Hypothalamus (tissue), 51 donors: Measurements from ENCODE around the gene KCNIP1.

ENCODE experiments used
- DNase-seq, 51 donors: peaks; one replicate each; lab custom pipeline; 2025; lab: John Stamatoyannopoulos, UW

The KCNIP1 gene

DNA sequence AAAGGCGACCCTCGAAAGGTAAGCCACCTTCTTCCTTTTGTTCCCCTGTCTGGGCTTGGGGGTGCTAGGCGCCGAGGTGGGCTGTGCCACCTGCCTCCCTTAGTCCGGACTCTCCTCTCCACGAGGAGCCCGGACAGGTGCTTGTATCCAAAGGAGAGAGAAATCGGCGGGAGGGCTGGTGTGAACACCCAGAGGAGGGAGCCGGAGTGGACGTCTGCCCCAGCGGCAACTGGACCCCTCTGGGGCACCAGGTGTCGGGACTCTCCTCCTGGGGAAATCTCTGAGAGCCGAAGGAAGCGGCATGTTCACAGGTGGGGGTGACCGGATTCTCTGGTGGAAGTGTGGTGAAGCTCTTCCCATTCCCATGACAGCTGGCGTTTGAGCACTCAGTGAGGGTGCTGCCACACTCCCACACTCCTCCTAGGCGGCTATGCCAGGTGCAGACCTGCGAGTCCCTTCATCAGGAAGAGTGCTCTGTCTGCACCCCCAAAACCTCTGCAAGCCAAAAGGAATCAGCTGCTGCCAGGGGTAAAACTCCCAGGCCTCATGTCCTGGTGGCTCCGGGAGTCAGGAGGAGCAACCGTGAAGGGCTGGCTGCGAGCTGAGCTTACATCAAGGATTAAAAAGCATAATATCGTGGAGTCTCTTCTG is 921 bp downstream of the KCNIP1 start:
- DNase-seq: peak in 6 of 51 donors; percentile 5 to 57 (median 16)

GRCh38 chr5:170508036-170508435 is 4.2 kb downstream of the KCNIP1 start:
- DNase-seq: no peak

GRCh38 chr5:170508660-170509347 is 5.0 kb downstream of the KCNIP1 start:
- no peak for DNase-seq

DNA sequence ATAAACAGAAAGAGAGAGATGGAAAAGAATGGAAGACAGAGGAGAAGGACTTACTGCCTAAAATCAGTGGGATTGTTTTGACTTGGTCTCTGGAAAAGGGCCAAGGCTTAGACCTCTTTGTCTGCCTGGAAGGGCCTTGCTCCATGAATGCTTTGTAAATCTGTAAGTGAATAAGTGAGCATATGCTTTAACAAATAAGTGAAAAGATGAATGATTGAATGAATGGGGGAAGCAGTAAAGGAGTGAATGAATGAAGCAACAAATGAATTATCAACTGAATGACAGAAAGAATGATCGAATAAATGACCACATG is 5.5 kb downstream of the KCNIP1 start:
- no peak for DNase-seq

GRCh38 chr5:170510126-170510525 is 6.3 kb downstream of the KCNIP1 start:
- no peak for DNase-seq

- DNase-seq: no peak
Observed at GRCh38 chr5:170510559-170510958, 6.7 kb downstream of the KCNIP1 start.

- no peak for DNase-seq
Observed at GRCh38 chr5:170511551-170512258, 7.9 kb downstream of the KCNIP1 start.

DNA sequence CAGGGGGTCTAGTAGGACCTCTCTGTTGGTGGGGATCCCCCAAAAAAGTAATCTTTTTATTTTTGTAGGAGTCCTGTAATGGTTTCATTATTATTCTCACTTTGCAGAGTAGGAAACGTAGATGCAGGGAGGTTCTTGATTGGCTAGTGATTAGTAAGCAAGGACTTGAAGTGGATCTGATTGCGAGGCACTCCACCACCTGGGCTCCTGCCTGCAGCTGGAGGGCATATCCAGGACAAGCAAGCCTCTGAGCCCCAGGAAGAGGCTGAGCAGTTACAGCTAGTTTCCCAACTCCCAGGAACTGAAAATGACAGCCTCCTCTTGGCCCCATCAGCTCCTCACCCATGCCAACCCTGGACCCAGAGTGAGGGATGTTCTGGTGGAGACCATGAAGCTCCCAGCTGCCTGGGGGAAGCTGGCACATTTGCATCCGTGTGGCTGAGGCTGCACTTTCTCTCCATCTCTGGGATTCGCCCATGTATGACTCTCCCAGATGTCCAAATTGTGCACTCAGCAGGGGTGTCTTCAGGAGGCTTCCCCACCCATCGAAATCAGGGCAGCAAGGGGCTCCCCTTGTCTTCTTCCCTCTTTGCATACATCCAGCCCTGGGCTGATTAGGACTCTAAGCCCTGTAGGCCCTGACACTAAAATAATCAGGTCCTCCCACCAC is 10.2 kb downstream of the KCNIP1 start:
- DNase-seq: no peak

DNA sequence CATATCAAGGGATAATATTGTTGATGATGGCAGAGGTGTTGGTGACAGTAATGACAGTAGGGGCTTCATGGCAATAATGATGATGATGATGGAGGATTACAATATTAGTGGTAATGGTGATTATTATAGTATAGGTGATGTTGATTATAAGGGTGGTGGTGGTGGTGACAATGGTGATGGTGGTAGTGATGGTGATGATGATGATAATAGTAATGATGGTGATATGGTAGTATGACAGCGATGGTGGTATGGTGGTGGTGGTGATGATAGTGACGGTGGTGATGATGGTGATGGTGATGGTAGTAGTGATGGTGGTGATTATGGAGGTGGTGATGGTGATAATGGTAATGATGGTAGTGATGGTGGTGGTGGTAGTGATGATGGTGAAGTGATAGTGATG is 13.6 kb downstream of the KCNIP1 start:
- no peak for DNase-seq

DNA sequence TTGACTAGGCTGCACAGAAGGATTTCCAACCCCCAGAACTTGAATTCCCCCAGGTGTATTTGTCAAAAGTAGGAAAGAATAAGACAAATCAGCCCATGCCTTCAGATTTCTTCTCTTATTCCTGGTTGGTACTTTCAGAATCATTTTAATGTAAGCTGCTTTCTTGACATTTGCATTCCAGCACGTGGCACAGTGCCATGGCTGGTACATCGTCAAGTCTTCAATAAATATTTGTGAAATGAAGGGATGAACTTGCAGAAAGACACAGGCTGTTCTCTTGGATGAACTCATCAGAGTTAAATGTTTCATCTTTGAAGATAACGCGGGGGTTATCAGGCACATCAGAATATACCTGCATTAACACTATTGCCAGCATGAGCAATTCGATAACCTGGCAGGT is 14.5 kb downstream of the KCNIP1 start:
- no peak for DNase-seq

DNA sequence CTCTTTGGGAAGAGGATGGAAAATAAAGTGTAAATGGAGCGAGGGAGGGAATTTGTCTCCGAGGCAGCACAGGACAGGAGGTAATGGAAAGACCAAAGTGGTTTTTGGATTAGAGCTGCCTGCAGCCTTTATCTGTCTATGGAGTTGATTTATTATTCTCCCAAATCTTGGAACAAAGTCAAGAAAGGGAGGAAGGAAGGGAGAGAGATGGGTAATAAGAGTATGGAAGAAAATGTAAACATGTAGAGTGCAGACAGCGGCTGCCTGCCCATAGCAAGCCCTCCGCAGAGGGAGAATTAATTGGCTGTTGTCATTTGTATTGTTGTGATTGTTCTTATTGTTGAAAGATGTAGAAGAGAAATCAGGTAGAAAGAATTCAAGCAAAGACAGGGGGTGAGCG is 15.7 kb downstream of the KCNIP1 start:
- no peak for DNase-seq

GRCh38 chr5:170520372-170520771 is 16.6 kb downstream of the KCNIP1 start:
- no peak for DNase-seq

- peak in 2 of 51 donors; percentile 24 to 30 for DNase-seq
Observed at GRCh38 chr5:170522211-170523141, 18.7 kb downstream of the KCNIP1 start.

DNA sequence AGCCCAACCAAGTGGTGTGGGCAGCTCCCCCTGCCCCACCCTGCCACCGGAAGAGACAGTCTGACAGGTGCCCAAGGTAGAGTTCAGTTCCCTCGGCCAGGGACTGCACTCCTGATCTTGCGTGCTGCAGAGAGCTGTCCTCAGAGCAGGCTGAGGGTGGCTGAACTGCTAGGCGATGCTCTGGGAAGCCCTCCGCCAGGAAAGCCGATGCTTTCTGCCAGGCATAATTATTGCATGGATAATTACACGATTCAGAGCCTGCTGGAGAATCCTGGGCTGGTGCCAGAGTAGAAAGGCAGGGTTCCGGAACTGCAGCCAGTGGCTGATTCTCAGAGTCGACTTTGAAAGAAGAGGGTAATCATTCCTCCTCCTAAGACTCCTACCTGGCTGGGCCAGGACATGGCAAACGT is 19.3 kb downstream of the KCNIP1 start:
- DNase-seq: peak in 33 of 51 donors; percentile 14 to 78 (median 58)

- DNase-seq: no peak
Observed at GRCh38 chr5:170523830-170524229, 20.0 kb downstream of the KCNIP1 start.

DNA sequence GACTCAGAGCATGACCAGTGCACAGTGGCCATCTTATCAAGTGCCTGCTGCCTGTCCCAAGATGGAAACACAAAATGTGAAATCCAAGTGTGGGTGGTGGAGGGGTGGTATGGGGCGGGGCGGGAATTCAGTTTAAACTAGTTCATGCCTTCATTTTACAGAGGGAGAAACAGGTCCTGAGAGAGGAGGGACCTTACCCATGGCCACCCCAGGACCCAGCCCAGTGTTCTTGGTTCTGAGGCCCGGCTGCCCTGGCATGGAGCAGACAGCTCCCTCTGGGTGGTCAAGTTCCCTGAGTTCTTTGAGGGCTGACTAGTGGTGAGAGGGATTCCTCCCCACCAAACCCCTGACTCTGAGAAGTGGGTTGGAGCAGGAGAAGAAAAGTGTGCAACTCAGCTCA is 20.8 kb downstream of the KCNIP1 start:
- DNase-seq: no peak

DNA sequence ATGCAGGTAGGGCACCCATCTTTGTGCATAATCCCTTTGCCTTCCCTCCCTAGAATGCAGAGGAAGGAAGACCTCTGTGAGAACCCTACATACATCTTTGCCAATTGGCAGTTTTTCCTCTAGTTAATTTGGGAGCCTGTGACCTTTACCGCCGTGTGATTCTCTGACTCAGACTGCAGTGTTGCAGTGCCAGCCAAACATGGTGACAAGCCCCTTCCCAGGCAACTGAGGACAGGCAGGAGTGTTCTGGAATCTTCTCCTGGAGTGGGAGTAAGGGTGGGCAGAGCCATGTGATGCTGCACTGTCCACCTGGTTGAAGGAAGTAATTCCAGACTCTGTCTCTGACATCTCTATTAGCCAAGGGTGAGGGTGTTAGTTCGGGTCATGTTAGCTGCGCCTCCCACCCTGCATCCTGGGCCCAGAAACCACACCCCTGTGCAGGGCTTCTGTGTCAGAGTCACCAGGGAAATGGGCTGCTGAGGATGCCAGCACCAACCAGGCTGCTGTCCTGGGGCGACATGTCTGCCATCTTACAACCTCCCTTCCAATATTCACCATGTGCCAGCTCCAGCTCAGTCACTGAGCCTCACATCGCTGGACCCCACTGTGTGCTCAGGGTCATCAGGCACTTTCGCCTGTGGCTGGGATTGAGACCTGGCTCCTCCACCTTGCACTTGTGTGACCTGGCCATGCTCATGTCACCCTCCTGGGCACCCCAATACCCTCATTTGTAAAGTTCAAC is 21.8 kb downstream of the KCNIP1 start:
- DNase-seq: peak in 2 of 51 donors; percentile 12 to 19

DNA sequence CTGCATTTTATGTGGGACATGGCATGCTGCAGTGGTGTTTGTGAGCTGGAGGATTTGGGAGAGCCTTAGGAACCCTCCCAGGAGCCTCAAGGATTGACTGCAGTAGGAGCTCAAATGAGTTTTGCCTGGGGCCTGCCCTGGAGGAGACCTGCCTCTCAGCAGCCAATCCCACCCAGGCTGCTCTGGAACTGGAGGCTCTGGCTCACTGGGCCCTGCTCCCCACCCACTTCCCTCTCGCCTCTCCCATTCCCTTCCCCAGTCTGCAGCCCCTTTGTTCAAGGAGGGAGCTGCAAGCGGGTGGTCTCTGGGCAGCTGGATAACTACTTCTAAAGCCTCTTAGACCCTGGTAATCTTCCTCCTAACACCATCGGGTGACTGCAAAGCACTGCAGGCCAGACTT is 24.2 kb downstream of the KCNIP1 start:
- DNase-seq: no peak

GRCh38 chr5:170528976-170529375 is 25.2 kb downstream of the KCNIP1 start:
- no peak for DNase-seq

DNA sequence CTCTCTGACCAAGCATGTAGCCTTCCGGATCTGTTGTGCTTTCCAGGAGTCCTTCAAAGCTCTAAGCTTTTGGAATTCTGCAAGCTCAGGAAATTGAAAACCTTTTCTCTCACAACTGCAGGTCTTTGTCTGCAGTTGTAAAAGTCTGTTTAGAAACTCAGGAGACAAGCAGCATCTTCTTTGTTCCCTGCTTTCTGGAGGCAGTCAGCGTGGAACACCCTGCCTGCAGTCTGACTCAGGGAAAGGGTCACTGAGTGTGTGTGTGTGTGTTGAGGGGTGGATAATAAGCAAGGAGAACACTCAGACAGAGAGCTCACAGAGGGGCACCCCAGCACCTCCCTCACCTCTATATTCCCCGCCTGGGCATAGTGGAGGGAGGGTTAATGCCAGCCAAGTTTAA is 29.1 kb downstream of the KCNIP1 start:
- DNase-seq: peak in 1 of 51 donors; percentile 24
